HG03575 (cell line): ENCODE data around the gene NCAM2.

ENCODE experiments used
- ATAC-seq: cut with Tn5 transposase; IDR thresholded peaks from one replicate; pipeline ENCODE4 v1.9.1; 2021; ENCODE audit not compliant: unreplicated experiment, insufficient number of reproducible peaks, low FRiP score; ENCODE audit errors: extremely low read depth

The NCAM2 gene

DNA sequence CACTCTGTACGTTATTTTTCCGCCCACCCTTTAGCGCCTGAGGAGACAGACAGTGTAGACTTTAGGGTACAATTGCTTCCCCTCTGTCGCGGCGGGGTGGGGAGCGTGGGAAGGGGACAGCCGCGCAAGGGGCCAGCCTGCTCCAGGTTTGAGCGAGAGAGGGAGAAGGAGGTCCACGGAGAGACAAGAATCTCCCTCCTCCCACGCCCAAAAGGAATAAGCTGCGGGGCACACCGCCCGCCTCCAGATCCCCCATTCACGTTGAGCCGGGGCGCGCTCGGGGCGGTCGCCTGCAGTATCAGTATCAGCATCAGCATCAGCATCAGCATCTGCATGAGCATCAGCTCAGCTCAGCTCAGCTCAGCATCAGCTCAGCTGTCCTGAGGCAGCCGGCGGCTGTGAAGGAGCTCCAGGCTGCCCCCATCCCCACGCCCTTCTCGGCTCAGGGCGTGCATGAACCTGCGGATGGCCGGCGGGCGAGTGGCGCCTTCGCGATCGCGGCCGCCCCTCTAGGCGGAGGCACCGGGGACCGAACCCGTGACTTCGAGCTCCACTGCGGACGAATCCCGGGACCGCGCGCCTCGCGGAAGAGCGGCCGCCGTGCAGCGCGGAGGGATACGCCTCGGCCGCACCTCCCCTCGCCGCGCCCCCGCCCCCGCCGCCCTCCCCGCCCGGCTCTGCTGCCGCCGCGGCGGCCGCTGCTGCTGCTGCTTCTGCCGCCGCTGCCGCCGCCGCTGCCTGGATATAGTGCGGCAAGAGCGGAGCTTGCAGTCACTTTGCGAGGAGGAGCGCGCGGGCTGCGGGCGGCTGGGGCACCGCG is at the start of gene NCAM2:
TSS of gene NCAM2 (plus strand) at position 774 of the 820 bp plus-strand sequence.
- ATAC-seq = no peak

GRCh38 chr21:20949884-20950283 is 48.3 kb upstream of the NCAM2 start:
- ATAC-seq = no peak

DNA sequence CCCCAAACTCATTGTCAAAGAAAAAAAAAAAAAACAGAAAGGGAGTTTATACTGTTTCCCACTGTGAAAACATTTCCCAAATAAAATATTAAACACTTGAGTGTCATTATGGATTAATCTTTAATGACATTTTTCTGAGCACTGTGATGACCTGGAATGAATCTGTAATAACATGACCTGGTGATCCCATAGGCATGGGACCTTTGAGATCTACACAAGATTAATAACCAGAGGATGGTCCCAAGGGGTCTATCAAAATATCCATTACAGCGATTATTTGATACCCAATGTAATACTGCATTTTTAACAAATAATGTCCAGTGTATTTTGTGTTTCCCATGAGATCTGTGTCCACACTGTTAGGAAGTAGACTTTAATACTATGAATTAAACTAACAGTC is 32.4 kb upstream of the NCAM2 start:
- ATAC-seq = no peak

- ATAC-seq = no peak
Observed at GRCh38 chr21:20968391-20968790, 29.8 kb upstream of the NCAM2 start.

GRCh38 chr21:20970691-20971090 is 27.5 kb upstream of the NCAM2 start:
- no peak for ATAC-seq

DNA sequence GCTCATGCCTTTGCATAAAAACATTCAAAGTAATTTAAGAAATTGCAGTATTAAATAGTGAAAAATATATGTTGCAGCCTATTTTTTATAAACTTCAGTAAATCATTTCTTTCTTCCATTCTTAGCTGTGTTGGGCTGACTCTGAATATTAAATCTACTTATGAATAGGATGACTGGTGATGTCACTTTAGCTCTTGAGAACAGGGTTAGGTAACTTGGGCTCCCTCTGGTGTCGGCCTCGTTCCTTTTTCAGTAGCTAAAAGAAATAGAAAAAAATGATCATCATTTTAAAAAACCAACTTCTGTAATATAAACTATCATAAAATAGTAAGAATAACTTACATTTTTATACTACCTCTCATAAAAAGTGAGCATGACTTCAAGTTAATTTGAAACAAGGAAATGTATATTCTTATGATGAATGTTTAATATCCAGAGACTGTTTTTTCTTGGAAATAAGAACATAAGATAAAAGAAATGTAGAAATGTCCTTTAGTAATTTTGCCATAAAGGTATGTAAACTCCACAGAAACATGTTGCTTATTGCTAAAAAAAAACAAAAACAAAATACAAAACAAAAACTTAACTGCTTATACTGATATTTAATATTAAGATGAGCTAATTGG is 26.8 kb upstream of the NCAM2 start:
- ATAC-seq = no peak

GRCh38 chr21:20994790-20995189 is 3.4 kb upstream of the NCAM2 start:
- ATAC-seq = no peak

- no peak for ATAC-seq
Observed at GRCh38 chr21:20996421-20997310, 1.5 kb upstream of the NCAM2 start.

DNA sequence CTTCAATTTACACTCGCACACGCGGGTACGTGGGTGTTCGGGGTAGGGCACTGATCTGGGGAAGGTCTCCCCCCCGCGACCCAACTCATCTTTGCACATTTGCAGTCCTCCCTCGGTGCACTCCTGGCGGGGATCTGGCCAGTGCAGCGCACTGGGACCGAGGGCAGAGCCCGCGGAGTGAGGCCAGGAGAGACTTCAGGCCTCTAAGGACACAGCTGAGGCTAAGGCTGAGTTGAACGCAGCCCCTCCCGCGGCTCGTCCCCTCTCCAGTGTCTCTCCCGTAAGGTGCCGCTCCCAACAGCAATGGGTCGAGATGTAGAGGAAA is 936 bp upstream of the NCAM2 start:
- ATAC-seq = no peak

DNA sequence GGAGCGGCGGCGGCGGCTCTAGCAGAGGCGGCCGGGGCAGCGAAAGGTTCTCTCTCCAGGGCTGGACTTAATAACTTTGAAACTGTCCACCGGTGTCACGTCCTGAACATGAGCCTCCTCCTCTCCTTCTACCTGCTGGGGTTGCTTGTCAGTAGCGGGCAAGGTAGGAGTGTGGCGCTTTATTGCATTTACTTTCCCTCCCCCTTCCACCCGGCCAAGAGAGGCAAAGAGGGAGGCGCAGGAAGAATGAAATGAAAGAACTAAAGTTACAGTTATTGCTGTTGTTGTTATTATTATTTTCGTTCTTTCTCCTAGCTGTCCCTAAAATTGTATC is 214 bp downstream of the NCAM2 start:
- no peak for ATAC-seq

DNA sequence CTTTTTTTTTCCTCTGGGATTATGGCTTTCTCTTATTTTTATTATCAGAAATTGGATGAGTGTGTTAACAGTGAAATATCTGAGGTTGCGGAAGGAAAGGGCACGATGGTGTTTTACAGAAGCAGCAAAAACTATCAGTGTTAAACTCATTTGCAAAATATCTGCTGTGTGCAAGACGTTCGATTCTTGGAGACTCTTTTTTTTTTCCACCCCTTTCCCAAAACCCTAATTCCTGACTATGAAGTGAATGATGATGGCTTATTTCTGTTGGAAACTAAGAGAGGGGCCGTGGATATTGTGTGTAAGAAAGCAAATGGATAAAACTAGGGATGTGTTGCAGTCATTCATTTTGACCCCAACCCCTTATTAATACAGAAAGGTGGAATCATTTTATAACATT is 677 bp downstream of the NCAM2 start:
- no peak for ATAC-seq

GRCh38 chr21:20999659-21000058 is 1.4 kb downstream of the NCAM2 start:
- no peak for ATAC-seq

DNA sequence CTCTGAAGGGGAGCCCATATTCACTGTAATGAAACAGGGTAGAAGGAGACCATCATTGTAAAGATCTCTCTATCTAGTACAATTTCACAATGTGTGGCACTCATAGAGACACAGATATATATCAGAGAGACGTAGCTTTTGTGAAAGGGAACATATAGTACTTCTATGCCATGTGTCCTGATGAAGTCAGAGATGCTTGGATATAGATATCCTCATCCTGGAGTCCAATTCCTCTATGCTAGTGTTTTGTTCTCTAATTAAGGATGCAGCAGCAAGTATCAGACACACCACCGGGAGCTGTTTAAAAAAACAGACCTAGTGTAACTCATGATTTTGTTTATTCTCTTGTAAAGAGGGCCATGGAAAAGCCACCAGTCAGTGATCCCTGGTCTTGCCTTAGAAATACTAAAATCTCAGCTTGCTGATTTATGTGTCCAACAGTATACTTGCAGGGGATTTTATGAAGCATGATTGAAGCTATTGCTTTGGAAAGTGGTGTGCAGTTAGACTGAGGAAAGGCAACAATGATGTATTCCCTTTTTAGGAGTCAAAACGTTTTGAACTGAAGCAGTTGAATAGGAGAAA is 2.5 kb downstream of the NCAM2 start:
- no peak for ATAC-seq

DNA sequence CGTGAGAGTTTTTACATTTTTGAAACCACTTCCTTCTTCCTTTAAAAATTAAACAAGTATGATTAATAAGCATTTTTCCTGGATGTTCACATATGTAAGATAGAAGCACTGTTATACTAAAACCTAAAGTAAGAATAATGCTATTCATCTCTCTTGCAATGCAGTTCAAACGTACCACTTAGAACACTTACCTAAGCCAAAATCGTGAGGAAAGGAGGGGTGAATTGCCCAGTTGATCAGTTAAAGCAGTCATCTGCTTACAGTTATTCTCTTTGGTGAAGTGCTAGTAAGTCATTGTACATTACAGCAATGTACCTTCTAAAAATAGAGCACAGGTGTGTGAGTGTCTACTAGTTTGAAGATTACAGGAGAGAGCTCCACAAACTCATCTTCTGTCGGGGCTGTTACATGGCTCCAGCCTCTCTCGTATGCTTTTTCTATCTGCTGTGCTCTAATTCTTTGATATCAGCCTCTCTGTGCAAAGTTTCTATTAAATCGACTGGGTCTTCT is 3.4 kb downstream of the NCAM2 start:
- no peak for ATAC-seq

- no peak for ATAC-seq
Observed at GRCh38 chr21:21002153-21002552, 3.9 kb downstream of the NCAM2 start.

DNA sequence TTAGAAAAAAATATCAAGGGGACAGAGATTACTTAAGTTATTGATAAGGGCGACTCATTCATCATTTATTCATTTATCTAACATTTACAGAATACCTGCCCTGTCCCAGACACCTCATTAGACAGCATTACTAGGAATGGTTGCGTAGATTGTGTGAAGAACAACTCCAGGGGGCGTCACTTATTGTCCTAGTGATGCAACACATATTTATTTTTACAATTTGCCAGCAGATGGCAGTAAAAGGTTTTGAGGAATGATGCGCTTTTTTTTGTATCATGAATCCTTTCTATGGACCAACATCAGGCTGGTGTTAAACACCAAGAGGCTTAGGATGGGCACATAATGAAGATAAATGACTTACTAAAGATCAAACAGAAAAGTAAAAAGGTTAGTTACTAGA is 5.5 kb downstream of the NCAM2 start:
- ATAC-seq = no peak

- ATAC-seq = no peak
Observed at GRCh38 chr21:21007606-21008005, 9.4 kb downstream of the NCAM2 start.

DNA sequence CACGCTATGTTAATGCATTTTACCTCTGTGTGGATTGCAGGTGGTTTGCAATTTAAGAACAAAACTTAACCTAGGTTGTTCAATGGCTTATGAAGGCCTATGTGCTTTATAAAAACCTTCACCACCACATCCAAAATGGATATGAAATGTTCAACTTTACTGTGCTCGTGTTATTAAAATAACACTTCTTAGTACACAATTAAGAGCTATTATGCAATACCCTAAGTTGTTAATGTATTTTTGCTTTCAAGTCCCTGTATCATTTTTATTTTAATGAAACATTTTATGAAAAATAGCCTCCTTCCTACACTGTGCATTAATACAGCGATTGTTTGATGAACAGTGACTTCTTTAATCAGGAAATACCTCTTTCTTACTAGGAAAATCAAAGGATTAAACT is 12.0 kb downstream of the NCAM2 start:
- no peak for ATAC-seq

DNA sequence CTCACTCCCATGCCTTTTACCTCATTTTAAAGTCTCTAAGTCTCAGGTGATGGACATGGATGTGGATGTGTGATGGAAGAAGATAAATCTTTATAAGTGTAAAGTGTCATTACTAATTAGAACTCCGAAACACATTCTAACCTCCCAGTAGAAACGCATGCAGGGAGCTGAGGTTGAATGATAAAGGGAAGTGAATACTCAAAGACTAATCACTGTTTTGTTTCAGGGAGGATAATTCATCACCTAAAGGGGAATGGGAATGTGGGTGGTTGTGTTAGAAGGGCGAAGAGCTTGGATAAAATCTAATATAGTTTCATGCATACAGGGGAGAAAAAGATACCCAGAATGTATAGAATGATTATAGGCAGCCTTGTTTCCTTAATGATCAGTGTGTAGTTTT is 12.5 kb downstream of the NCAM2 start:
- ATAC-seq = no peak
